GM12801 (cell line): ENCODE results near the gene FAF1.

Experiments used
- CTCF ChIP-seq: IDR thresholded peaks from one replicate; pipeline ENCODE4 v1.5.1; 2011; ENCODE audit warnings: control low read depth; ENCODE audit not compliant: insufficient read length; ENCODE audit errors: extremely low read depth

The FAF1 gene

GRCh38 chr1:50822035-50822776 is 137.9 kb downstream of the FAF1 start:
- no peak for TF ChIP-seq CTCF

- TF ChIP-seq CTCF: no peak
These were observed 139.5 kb downstream of the FAF1 start for GRCh38 chr1:50820545-50820944.

GRCh38 chr1:50812346-50812745 is 147.7 kb downstream of the FAF1 start:
- TF ChIP-seq CTCF: no peak

- TF ChIP-seq CTCF: no peak
These were observed 151.8 kb downstream of the FAF1 start for GRCh38 chr1:50808296-50808695.

GRCh38 chr1:50796272-50796671 is 163.8 kb downstream of the FAF1 start:
- TF ChIP-seq CTCF: no peak

- no peak for TF ChIP-seq CTCF
These were observed 166.5 kb downstream of the FAF1 start for GRCh38 chr1:50793521-50793920.

GRCh38 chr1:50787266-50787665 is 172.8 kb downstream of the FAF1 start:
- TF ChIP-seq CTCF: no peak
